Epithelial cell of esophagus (primary cell): ENCODE data around the gene NEK8.
A peak's percentile ranks its signal among the peaks of the same experiment; 100 is the strongest.

ENCODE experiments used
- DNase-seq: peaks from one replicate; pipeline ENCODE4 v3.0.0; 2010; ENCODE audit warnings: low read depth
- H3K4me3 ChIP-seq: 2 replicates; pipeline ENCODE4 v1.5.1; 2011; ENCODE audit warnings: mild to moderate bottlenecking, low read length, control low read depth
- CTCF ChIP-seq: IDR thresholded peaks from 2 replicates; pipeline ENCODE4 v1.5.1; 2011; ENCODE audit warnings: low read depth, mild to moderate bottlenecking, low read length, control low read depth, inconsistent platforms; ENCODE audit not compliant: insufficient read depth; ENCODE audit errors: missing control alignments

The NEK8 gene

GRCh38 chr17:28737770-28738679, 9.4 kb downstream of the NEK8 start:
- H3K4me3 ChIP-seq = no peak overlapping the region
- no peak for TF ChIP-seq CTCF
- DNase-seq = peak; percentile 49

GRCh38 chr17:28738680-28739384, 10.2 kb downstream of the NEK8 start:
- no peak overlapping the region for H3K4me3 ChIP-seq
- no peak for DNase-seq
- TF ChIP-seq CTCF = no peak

GRCh38 chr17:28740406-28741357, 12.1 kb downstream of the NEK8 start:
- TF ChIP-seq CTCF = no peak
- no peak for DNase-seq
- H3K4me3 ChIP-seq = no peak overlapping the region

GRCh38 chr17:28741358-28742349, 13.1 kb downstream of the NEK8 start:
- TF ChIP-seq CTCF = no peak
- H3K4me3 ChIP-seq = no peak overlapping the region
- no peak for DNase-seq

GRCh38 chr17:28743243-28744103, 14.9 kb downstream of the NEK8 start, which contains the start of gene TRAF4:
Gene TRAF4 (plus strand): TSS chr17:28744011. CDS start chr17:28744113, 102 bp downstream.
- peak; percentile 82 for DNase-seq
- TF ChIP-seq CTCF = peak; percentile 29
- H3K4me3 ChIP-seq = peak within 1 kb of the TSS; percentile 88
